CD4-positive, CD25-positive, alpha-beta regulatory T cell (primary cell): ENCODE data around the gene WNT9A. TPM values are rescaled to one million over a fixed set of nuclear protein-coding genes. Genes with fewer than 3 reads are reported as not detected.
A peak's percentile ranks its signal among the peaks of the same experiment; 100 is the strongest.

ENCODE experiments used
- ATAC-seq, 2 donors: fragments of 150-1000 bp; cut with Tn5 transposase; one replicate each; pipeline ENCODE4 v1.10.0; 2021; ENCODE audit warnings: low read depth in 2 of 2, moderate number of reproducible peaks in 2 of 2, moderate library complexity in 1 of 2
- DNase-seq, 3 donors: peaks; one replicate each; pipeline versions ENCODE4 v3.0.0 to v3.0.0-alpha.2; 2012 to 2022; ENCODE audit warnings: mixed read lengths in 1 of 3
- H3K27ac ChIP-seq: one replicate; pipeline ENCODE4 v1.7.0; 2013; ENCODE audit warnings: mild to moderate bottlenecking, low read length; ENCODE audit not compliant: insufficient read depth, poor library complexity, severe bottlenecking
- H3K27me3 ChIP-seq: one replicate; pipeline ENCODE4 v1.7.0; 2013; ENCODE audit warnings: low read length; ENCODE audit not compliant: control insufficient read depth, insufficient read depth
- H3K36me3 ChIP-seq: one replicate; pipeline ENCODE4 v1.7.0; 2013; ENCODE audit warnings: mild to moderate bottlenecking, low read length, moderate library complexity; ENCODE audit not compliant: control insufficient read depth, insufficient read depth
- H3K4me1 ChIP-seq: 2 replicates; pipeline ENCODE4 v1.7.0; 2013; ENCODE audit warnings: mild to moderate bottlenecking, low read length; ENCODE audit not compliant: insufficient read depth, control insufficient read depth, poor library complexity, severe bottlenecking
- H3K4me3 ChIP-seq: one replicate; pipeline ENCODE4 v1.7.0; 2013; ENCODE audit warnings: low read depth, mild to moderate bottlenecking, low read length, moderate library complexity
- H3K9me3 ChIP-seq, 2 experiments: 1 replicate in 1 of 2; 2 replicates in 1 of 2; pipeline ENCODE4 v1.7.0; 2013; ENCODE audit warnings: low read length in 2 of 2, mild to moderate bottlenecking in 1 of 2, moderate library complexity in 1 of 2; ENCODE audit not compliant: control insufficient read depth in 2 of 2
- H3K27ac Mint-ChIP-seq, 3 donors: one replicate each; pipeline ENCODE4 v1.8.0; 2020 to 2022; ENCODE audit warnings: mild to moderate bottlenecking in 3 of 3, mixed read lengths in 3 of 3, moderate library complexity in 2 of 3
- H3K27me3 Mint-ChIP-seq: one replicate; pipeline ENCODE4 v1.8.0; 2022; ENCODE audit warnings: mild to moderate bottlenecking, mixed read lengths
- H3K36me3 Mint-ChIP-seq: one replicate; pipeline ENCODE4 v1.8.0; 2020; ENCODE audit warnings: mixed read lengths
- H3K4me1 Mint-ChIP-seq, 4 donors: one replicate each; pipeline ENCODE4 v1.8.0; 2020 to 2022; ENCODE audit warnings: mixed read lengths in 4 of 4, mild to moderate bottlenecking in 1 of 4
- H3K4me3 Mint-ChIP-seq, 4 donors: one replicate each; pipeline ENCODE4 v1.8.0; 2020 to 2022; ENCODE audit warnings: mild to moderate bottlenecking in 4 of 4, mixed read lengths in 4 of 4, moderate library complexity in 3 of 4
- H3K9me3 Mint-ChIP-seq, 7 donors: one replicate each; pipeline ENCODE4 v1.8.0; 2020 to 2022; ENCODE audit warnings: mixed read lengths in 7 of 7, mild to moderate bottlenecking in 3 of 7, moderate library complexity in 2 of 7
- polyA plus RNA-seq, 4 donors: library from polyadenylated mRNA; unstranded; fragments of 300-500 nt; fragmentation: Illumina TruSeq; gene quantifications; one replicate each; pipeline ENCODE4 v1.2.3, GENCODE V29; 2021
- total RNA-seq: library from RNA; stranded (reverse); gene quantifications from one replicate; pipeline ENCODE4 v1.2.3, GENCODE V29; 2022

WNT9A gene
- total and polyA plus RNA-seq, 5 donors from 2014 or later = 0.20 TPM; not detected in 4

DNA sequence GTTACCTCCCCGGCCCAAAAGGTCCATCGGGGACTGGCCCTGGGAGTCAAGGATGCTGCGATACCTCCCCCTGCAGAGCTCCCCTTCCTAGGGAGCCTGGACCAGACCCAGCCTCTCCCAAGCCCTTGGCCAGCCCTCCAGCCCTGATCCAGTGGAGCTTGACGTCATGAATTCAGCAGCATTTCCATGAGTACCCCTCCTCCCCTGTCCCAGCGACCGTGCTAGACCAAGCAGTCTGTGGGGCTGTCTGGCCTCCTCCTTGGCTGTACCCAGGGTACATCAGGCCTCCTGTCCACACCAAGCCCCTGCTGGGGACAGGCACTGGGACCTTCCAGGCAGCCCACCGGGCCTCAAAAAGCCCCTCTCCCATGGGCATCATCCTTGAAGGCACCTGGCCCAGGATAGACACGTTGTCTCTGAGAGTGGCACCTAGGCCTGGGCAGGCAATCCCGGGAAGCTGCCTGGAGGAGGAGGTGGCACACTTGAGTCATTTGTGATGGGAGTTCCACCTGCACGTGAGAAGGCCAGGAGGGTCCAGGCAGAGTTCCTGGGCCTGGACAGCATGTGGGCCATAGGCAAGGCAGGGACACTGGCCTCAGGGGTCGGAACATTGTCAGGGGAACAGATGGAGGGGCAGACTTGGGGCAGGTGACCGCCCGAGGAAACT is 46.4 kb downstream of the WNT9A start:
- H3K4me1 ChIP-seq = no peaks in the 10 kb centered on the region
- no peak overlapping the region for H3K27ac Mint-ChIP-seq
- no peaks in the 10 kb centered on the region for H3K36me3 Mint-ChIP-seq
- H3K4me1 Mint-ChIP-seq = peaks cover 0 to 10% (median 3%) of the 10 kb centered on the region in 4 donors
- no peaks in the 10 kb centered on the region for H3K27me3 Mint-ChIP-seq
- H3K9me3 ChIP-seq = no peaks in the 10 kb centered on the region
- DNase-seq (no peak), ATAC-seq (no peak)
- H3K4me3 ChIP-seq = no peak overlapping the region
- H3K36me3 ChIP-seq = no peaks in the 10 kb centered on the region
- no peaks in the 10 kb centered on the region for H3K27me3 ChIP-seq
- H3K4me3 Mint-ChIP-seq = no peak overlapping the region
- no peaks in the 10 kb centered on the region for H3K9me3 Mint-ChIP-seq
- no peak overlapping the region for H3K27ac ChIP-seq

DNA sequence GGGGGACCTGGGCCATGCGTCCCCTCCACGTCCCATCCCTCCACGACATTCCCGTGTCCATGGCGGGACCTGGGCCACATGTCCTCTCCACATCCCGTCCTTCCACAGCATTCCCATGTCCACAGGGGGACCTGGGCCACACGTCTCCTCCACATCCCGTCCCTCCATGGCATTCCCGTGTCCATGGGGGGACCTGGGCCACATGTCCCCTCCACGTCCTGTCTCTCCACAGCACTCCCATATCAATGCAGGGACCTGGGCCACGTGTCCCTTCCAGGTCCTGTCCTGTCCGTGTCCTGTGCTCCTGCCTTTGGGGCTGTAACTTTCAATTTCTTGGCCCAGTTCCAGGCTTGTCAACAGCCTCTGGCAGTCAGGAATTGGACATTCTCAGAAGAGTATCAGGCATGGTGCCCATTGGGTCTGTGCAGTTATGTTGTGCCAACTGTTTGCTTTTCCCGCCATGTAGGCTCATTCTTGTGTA is 47.1 kb downstream of the WNT9A start:
- no peak for DNase-seq
- Histone ChIP-seq H3K9me3 (no peaks in the 10 kb centered on the region), H3K36me3 (no peaks in the 10 kb centered on the region), H3K4me1 (no peaks in the 10 kb centered on the region), H3K27ac (no peak overlapping the region), H3K27me3 (no peaks in the 10 kb centered on the region), H3K4me3 (no peak overlapping the region)
- Mint-ChIP-seq H3K36me3 (no peaks in the 10 kb centered on the region), H3K27ac (no peak overlapping the region), H3K27me3 (no peaks in the 10 kb centered on the region), H3K4me1 (peaks cover 0 to 10% (median 3%) of the 10 kb centered on the region in 4 donors), H3K4me3 (no peak overlapping the region), H3K9me3 (no peaks in the 10 kb centered on the region)
- no peak for ATAC-seq

DNA sequence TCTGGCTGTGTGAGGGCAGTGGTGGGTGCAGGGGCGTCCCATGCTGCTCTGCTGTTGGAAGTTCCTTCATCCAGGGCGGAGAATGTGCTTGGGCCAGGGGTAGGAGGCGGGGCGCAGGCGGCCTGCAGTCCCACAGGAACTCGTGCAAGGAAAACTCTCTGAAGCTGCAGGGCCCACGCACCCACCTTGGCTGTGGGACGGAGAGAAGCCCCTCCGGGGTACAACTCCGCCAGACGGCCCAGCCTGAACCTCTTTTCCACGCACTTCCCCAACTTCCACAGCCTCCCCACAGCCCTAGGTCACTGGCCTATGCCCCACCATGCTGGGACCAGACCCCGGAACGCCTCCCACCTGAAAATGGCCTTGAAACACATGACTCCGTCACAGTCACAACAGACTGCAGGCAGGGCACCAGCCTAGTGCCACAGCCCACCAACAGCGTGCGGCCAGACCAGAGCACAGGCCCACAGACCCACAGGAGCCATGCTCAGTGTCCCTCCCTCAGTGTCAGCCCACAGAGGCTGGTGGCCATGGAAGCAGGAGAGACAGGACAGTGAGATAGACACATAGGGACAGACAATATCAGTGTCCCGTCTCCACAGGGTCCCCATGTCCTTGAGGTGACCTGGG is 47.8 kb downstream of the WNT9A start:
- H3K4me1 ChIP-seq = no peaks in the 10 kb centered on the region
- ATAC-seq (no peak), DNase-seq (no peak)
- Mint-ChIP-seq H3K36me3 (no peaks in the 10 kb centered on the region), H3K27me3 (no peaks in the 10 kb centered on the region), H3K27ac (peak overlapping the region in 1 of 3 donors; percentile 89), H3K4me3 (no peak overlapping the region), H3K4me1 (peaks cover 0 to 10% (median 3%) of the 10 kb centered on the region in 4 donors), H3K9me3 (no peaks in the 10 kb centered on the region)
- H3K27ac ChIP-seq = no peak overlapping the region
- H3K36me3 ChIP-seq = no peaks in the 10 kb centered on the region
- H3K27me3 ChIP-seq = no peaks in the 10 kb centered on the region
- no peaks in the 10 kb centered on the region for H3K9me3 ChIP-seq
- no peak overlapping the region for H3K4me3 ChIP-seq

DNA sequence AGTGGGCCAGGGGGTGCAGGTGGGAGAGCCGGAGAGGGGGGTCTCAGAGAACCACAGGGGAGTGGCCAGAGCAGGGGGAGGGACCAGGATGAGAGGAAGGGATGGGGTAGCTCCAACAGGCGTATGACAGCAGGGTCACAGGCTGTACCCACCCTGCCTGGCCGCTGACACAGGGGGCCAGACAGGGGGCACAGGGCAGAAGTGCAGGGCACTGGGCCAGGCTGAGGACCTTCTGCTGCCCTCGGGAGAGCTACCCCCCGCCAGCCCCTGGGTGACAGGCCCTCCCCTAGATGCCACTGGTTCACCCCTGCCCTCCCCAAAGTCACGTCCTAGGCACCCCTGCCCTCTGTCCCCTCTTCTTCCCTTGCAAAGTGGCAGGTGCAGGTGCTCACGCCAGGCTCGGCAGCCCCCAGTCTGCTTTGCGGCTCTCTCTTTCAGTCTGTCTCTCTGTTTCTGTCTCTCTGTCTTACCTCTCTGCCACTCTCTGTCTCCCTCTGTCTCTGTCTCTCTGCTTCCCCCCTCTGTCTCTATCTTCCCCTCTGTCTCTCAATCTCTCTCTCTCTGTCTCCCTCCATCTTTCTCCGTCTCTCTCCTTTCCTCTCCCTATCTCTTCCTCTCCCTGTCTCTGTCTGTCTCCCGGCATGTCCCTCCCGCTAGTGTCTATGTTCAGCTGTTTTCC is 48.5 kb downstream of the WNT9A start:
- DNase-seq = no peak
- Mint-ChIP-seq H3K27ac (peak overlapping the region in 2 of 3 donors; percentile 38 to 71), H3K27me3 (no peaks in the 10 kb centered on the region), H3K4me1 (peaks cover 0 to 10% (median 3%) of the 10 kb centered on the region in 4 donors), H3K4me3 (no peak overlapping the region), H3K9me3 (no peaks in the 10 kb centered on the region), H3K36me3 (no peaks in the 10 kb centered on the region)
- Histone ChIP-seq H3K9me3 (no peaks in the 10 kb centered on the region), H3K27me3 (no peaks in the 10 kb centered on the region), H3K27ac (no peak overlapping the region), H3K36me3 (no peaks in the 10 kb centered on the region), H3K4me3 (no peak overlapping the region), H3K4me1 (no peaks in the 10 kb centered on the region)
- ATAC-seq = peak in 1 of 2 donors; percentile 17

DNA sequence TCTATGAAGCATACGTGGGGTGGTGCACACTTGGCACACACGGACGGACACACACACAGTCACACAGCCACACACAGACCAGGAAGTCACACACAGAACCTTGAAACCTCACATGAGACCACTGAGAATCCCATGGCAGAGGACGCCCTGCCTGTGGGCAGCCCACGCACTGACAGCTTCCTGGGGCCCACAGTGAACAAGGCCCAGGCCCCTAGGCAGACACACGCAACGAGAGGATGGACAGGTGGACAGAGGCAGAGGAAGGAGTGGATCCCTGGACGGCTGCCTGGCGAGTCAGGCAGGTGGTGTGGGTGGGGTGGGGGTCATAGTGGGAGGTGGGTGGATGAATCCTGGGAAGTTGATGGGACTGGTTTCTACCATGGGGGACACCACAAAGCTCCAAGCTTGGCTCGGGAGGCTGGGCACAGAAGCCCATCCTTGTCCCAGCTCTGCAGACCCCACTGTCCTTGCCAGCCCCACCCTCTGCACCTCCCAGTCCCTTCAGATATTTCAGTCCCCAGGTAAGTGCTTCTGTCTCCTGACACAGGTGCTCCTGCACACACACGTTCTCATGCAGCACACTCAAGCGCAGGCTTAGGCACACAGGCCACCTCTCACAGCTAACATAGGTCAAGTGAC is 49.1 kb downstream of the WNT9A start:
- peak overlapping the region in 2 of 3 donors; percentile 62 to 80 for H3K27ac Mint-ChIP-seq

DNA sequence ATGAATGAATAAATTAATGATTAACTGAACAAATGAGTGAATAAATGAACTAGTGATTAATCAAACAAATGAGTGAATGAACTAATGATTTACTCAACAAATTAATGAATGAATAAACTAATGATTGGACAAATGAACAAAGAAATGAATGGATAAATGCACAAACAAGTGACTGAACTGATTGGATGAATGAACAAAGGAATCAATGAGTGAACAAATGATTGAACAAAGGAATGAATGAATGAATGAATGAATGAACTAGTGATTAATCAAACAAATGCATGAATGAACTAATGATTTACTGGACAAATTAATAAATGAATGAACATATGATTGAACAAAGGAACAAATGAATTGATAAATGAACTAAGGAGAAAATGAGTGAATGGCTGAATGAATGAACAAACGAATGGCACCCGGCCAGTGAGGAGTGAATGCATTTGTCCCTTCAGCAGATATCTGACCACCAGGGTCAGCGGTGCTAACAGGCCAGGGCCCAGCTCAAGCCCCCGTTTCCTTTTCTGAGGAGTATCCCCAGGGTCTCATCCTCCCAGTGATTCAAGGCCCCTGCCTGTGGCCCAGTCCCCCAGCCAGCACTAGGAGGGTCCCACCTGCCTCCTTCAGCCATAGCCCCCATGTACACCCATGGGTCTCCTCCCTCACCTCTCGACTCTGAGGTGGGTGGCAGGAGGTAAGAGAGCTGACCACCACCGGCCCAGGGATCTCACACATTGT is 49.9 kb downstream of the WNT9A start:
- no peak overlapping the region for H3K4me3 Mint-ChIP-seq
- Histone ChIP-seq H3K4me1 (no peaks in the 10 kb centered on the region), H3K27ac (no peak overlapping the region), H3K4me3 (no peak overlapping the region), H3K27me3 (no peaks in the 10 kb centered on the region), H3K9me3 (no peaks in the 10 kb centered on the region), H3K36me3 (no peaks in the 10 kb centered on the region)
- DNase-seq (no peak), ATAC-seq (no peak)
- H3K4me1 Mint-ChIP-seq = peaks cover 0 to 10% (median 3%) of the 10 kb centered on the region in 4 donors
- no peaks in the 10 kb centered on the region for H3K36me3 Mint-ChIP-seq
- no peaks in the 10 kb centered on the region for H3K27me3 Mint-ChIP-seq
- H3K27ac Mint-ChIP-seq = peak overlapping the region in 1 of 3 donors; percentile 50
- no peaks in the 10 kb centered on the region for H3K9me3 Mint-ChIP-seq

More for the DNA sequence above, 49.1 kb downstream of the WNT9A start:
- H3K27me3 Mint-ChIP-seq = no peaks in the 10 kb centered on the region
- Histone ChIP-seq H3K9me3 (no peaks in the 10 kb centered on the region), H3K27me3 (no peaks in the 10 kb centered on the region), H3K4me3 (no peak overlapping the region), H3K4me1 (no peaks in the 10 kb centered on the region), H3K36me3 (no peaks in the 10 kb centered on the region), H3K27ac (no peak overlapping the region)
- H3K9me3 Mint-ChIP-seq = no peaks in the 10 kb centered on the region
- ATAC-seq (no peak), DNase-seq (no peak)
- peaks cover 0 to 10% (median 3%) of the 10 kb centered on the region in 4 donors for H3K4me1 Mint-ChIP-seq
- H3K4me3 Mint-ChIP-seq = no peak overlapping the region
- H3K36me3 Mint-ChIP-seq = no peaks in the 10 kb centered on the region
